ENCODE data around the gene GTF3C1.
"Not testable (repeated sequence)": the region's sequence is repeated elsewhere in the genome, so short reads cannot be mapped to it uniquely, and the experiment has no call there.

GTF3C1 gene

DNA sequence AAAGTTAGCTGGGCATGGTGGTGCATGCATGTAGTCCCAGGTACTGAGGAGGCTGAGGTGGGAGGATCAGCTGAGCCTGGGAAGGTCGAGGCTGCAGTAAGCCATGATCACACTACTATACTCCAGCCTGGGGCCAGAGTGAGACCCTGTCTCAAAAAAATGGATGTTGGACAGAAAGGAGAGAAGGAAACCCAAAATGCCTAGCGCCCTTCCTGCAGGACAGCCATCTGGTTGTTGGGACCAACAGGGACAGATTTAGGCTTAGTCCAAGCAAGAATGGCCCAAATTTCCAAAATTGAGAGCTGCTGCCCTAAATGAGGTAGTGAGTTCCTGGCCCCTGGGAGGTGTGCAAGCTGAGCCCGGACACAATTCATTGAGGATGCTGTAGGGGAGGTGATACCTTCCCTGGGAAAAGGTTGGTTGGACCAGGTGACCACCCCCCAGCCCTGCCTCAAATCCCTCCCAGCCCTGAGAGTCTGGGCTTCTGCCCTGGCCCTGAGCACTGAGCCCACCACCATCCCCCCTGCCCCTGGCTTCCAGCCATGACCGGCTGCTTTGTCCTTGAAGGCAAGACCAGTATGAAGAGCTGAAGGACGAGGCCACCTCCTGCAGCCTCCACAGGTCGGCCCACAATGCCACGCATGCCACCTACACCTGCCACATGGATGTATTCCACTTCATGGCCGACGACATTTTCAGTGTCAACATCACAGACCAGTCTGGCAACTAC, 112.6 kb downstream of the GTF3C1 start:
- Mint-ChIP-seq H3K4me3 (no peak overlapping the region), H3K36me3 (peaks cover 79 to 92% of the 10 kb centered on the region in 2 donors), H3K4me1 (peaks cover 56 to 73% of the 10 kb centered on the region in 2 donors), H3K9me3 (peaks cover 0 to 3% of the 10 kb centered on the region in 2 donors), H3K27me3 (no peaks in the 10 kb centered on the region), H3K27ac (peak overlapping the region; percentile 93)
- DNase-seq (no peak), ATAC-seq (replicated peaks) (no peak)

DNA sequence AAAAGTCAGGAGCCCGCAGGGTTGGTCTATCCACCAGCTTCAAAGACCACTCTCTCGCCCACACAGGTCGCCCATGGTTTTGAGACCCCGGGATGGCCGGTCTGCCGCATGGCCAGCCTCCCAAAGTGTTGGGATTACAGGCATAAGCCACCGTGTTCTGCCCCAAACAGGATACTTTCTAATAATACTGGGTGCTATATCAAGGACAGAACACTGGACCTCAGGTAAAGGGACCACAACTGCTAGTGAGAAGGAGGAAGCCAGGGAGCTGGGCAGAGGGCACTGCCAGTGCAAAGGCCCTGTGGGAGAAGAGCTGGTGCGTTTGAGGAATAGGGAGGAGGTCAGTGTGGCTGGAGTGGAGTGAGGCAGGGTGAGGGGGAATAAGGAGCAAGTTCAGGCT, 113.6 kb downstream of the GTF3C1 start:
- Mint-ChIP-seq H3K36me3 (peaks cover 79 to 91% of the 10 kb centered on the region in 2 donors), H3K27me3 (no peaks in the 10 kb centered on the region), H3K9me3 (peaks cover 0 to 3% of the 10 kb centered on the region in 2 donors), H3K4me1 (peaks cover 58 to 79% of the 10 kb centered on the region in 2 donors), H3K4me3 (peak overlapping the region in 1 of 2 donors; percentile 33), H3K27ac (peak overlapping the region; percentile 93)
- no peak for DNase-seq
- no peak for ATAC-seq (replicated peaks)

DNA sequence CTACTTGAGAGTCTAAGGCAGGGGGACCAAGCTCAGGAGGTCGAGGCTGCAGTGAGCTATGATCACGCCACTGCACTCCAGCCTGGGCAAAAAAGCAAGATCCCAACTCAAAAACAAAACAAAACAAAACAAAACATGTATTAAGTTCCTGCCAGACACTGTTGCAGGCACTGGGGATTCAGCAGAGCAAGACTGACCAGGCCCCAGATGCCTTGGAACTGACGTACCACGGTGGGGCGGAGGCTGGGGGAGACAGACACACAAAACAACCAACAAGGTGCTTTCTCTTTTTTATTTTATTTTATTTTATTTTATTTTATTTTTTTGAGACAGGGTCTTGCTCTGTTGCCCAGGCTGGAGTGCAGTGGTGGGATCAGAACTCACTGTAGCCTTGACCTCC, 114.6 kb downstream of the GTF3C1 start:
- not testable (repeated sequence) for H3K4me3 Mint-ChIP-seq; DNase-seq; H3K27me3 Mint-ChIP-seq; H3K9me3 Mint-ChIP-seq; ATAC-seq (replicated peaks)
- Mint-ChIP-seq H3K4me1 (peaks cover 65 to 79% of the 10 kb centered on the region in 2 donors), H3K27ac (peak overlapping the region; percentile 78), H3K36me3 (peaks cover 80 to 91% of the 10 kb centered on the region in 2 donors)

DNA sequence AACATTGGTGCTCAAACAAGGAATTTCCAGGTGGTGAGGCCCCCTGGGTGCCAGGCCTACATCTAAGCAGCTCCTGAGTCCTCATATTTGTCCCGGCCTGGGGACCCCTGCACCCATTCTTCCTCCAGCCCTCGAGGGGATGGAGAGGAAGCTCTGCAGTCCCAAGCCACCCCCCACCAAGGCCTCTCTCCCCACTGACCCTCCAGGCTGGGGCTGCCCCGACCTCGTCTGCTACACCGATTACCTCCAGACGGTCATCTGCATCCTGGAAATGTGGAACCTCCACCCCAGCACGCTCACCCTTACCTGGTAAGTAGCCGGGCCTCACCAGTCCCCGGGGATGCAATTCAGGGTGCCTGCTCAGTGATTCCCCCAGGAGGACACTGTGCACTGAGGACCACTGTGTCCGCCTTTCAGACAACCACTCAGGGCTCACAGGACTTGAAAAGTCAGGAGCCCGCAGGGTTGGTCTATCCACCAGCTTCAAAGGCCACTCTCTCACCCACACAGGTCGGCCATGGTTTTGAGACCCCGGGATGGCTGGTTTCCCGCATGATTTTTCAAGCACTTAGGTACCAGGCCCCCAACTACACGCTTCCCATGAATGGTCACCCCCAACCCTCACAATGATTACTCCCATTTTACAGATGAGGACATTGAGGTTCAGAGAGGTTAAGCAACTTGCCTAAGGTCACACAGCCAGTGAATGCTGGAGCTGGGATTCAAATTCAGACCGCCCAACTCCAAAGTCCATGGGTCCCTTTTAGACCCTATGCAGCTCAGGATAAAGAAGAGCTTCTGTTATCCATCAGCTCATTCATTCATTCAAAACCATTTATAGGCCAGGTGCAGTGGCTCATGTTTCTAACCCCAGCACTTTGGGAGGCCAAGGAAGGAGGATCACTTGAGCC, 115.3 kb downstream of the GTF3C1 start:
- Mint-ChIP-seq H3K4me1 (peaks cover 70 to 81% of the 10 kb centered on the region in 2 donors), H3K27me3 (no peaks in the 10 kb centered on the region), H3K36me3 (peaks cover 80 to 92% of the 10 kb centered on the region in 2 donors), H3K27ac (peak overlapping the region; percentile 78), H3K9me3 (peaks cover 0 to 2% of the 10 kb centered on the region in 2 donors), H3K4me3 (no peak overlapping the region)
- DNase-seq (no peak), ATAC-seq (replicated peaks) (no peak)

DNA sequence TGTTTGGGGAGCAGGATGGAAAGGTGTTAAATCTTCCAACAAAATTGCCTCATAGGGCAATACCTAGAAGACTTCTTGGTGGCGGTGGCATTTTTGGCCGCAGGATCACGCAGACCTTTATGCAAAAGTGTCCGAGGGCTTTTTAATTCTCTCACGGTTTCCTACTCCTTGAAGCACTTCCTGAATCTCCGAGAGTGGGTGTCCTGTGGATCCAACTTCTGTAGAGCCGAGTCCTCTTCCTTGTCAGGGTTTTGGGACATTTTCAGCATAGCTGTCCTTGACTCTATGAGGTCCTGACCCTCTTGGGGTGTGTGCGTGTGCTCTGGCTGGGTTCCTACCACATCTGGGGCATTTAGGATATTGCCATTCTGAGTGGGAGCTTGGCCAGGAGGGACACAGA, 116.1 kb downstream of the GTF3C1 start:
- Mint-ChIP-seq H3K9me3 (no peaks in the 10 kb centered on the region), H3K4me3 (no peak overlapping the region), H3K27me3 (no peaks in the 10 kb centered on the region), H3K36me3 (peaks cover 77 to 92% of the 10 kb centered on the region in 2 donors), H3K27ac (peak overlapping the region; percentile 78), H3K4me1 (peaks cover 69 to 84% of the 10 kb centered on the region in 2 donors)
- no peak for ATAC-seq (replicated peaks)
- DNase-seq = no peak

DNA sequence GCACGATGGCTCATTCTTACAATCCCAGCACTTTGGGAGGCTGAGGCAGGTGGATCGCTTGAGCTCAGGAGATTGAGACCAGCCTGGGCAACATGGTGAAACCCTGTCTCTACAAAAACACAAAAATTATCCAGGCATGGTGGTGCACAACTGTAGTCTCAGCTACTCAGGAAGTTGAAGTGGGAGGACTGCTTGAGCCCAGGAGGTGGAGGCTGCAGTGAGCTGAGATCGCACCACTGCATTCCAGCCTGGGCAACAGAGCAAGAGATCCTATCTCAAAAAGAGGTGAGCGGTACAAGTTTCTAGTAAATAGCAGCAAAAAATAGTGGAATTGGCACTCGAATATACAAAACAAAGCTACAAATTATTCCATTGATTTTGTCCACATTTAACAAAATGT, 116.5 kb downstream of the GTF3C1 start:
- Mint-ChIP-seq H3K4me3 (peak overlapping the region; percentile 48 to 56), H3K27ac (peak overlapping the region; percentile 93), H3K4me1 (peaks cover 72 to 85% of the 10 kb centered on the region in 2 donors), H3K36me3 (peaks cover 76 to 92% of the 10 kb centered on the region in 2 donors)
- not testable (repeated sequence) for ATAC-seq (replicated peaks); H3K27me3 Mint-ChIP-seq; DNase-seq; H3K9me3 Mint-ChIP-seq

DNA sequence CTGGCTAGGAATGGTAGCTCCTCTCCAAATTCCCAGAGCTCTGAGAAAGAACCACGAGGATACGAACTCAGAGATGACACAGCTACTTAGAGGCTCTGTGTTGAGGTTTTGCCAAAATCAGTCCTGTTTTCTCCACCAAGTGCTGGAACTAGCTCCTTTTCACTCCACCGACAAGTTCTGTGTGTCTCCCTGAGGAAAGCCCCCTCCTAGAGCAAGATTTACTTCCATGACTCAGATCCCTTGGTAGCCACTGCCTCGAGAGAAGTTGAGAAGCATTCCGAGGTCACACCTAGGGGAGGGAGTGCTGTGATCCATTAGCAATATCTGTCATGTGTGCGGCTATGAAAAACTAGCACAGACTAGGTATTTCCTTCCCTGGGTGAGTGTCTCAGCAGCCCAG, 117.2 kb downstream of the GTF3C1 start:
- Mint-ChIP-seq H3K27me3 (no peaks in the 10 kb centered on the region), H3K9me3 (no peaks in the 10 kb centered on the region), H3K36me3 (peaks cover 72 to 90% of the 10 kb centered on the region in 2 donors), H3K4me1 (peaks cover 71 to 87% of the 10 kb centered on the region in 2 donors), H3K27ac (peak overlapping the region; percentile 93), H3K4me3 (peak overlapping the region; percentile 48 to 56)
- no peak for ATAC-seq (replicated peaks)
- no peak for DNase-seq

DNA sequence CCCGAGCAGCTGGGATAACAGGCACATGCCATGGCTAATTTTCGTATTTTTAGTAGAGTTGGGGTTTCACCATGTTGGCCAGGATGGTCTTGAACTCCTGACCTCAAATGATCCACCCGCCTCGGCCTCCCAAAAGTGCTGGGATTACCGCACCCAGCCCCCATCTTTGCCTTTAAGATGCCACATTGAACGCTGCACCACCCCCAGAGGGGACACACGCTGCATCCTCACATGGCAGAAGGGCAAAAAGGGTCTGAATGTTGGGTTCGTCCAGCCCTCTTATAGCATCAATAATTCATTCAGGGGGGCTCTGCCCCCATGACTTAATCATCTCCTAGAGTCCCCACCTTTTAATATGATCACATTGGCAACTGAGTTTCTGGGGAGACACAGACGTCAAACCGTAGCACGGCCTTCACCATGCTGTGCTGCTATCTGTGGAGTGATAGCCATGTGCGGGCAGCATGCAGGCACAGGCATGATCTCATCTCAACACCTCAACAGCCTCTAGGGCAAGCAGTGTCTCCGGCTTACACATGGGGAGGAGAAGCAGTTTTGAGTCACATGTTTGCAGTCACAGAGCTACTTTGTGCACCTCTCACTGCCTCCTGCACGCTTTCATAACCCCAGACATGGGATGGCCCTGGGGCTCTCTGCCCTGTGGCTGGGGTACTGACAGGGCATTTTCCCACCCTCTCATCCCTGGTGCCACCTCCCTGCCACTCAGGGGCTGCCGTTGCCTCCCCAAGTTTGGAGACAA, 117.8 kb downstream of the GTF3C1 start:
- peak overlapping the region in 1 of 2 donors; percentile 48 for H3K4me3 Mint-ChIP-seq
- DNase-seq (no peak), ATAC-seq (replicated peaks) (peak in 1 of 2 donors; percentile 5)

DNA sequence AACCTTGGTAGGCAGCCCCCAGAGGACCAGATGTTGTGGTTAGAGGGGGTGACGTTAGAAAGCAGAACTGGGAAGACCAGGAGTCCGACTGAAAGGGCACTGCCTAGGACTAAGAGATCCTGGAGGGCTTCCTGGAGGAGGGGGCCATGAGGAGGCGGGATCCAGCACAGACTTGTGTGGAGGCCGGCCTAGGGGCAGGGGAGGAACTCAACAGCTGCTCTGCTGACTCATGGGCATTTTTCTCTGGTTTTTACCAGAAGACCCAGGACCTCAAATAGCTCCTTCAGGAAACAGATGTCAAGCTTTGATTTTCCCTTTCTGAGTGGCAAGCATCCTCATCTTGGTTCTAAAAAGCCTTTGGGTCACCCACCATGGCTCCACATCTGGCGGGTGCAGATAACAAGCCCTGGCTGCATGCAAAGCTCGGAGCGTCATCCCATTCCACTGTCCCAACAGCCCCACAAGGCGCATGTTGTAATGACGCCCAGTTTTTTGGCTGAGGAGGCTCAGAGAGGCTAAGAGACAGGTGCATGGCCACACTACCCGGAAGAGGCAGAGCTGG, 118.7 kb downstream of the GTF3C1 start:
- ATAC-seq (replicated peaks) (peak; percentile 61 to 66), DNase-seq (peak; percentile 89)
- H3K9me3 Mint-ChIP-seq = no peaks in the 10 kb centered on the region
- H3K4me1 Mint-ChIP-seq = peaks cover 72 to 93% of the 10 kb centered on the region in 2 donors
- no peaks in the 10 kb centered on the region for H3K27me3 Mint-ChIP-seq
- H3K36me3 Mint-ChIP-seq = peaks cover 71 to 90% of the 10 kb centered on the region in 2 donors
- H3K4me3 Mint-ChIP-seq = peak overlapping the region; percentile 64 to 77
- peak overlapping the region; percentile 93 for H3K27ac Mint-ChIP-seq

More for the DNA sequence above, 117.8 kb downstream of the GTF3C1 start:
- Mint-ChIP-seq H3K27me3 (no peaks in the 10 kb centered on the region), H3K9me3 (no peaks in the 10 kb centered on the region), H3K36me3 (peaks cover 72 to 90% of the 10 kb centered on the region in 2 donors), H3K27ac (peak overlapping the region; percentile 93), H3K4me1 (peaks cover 73 to 93% of the 10 kb centered on the region in 2 donors)

DNA sequence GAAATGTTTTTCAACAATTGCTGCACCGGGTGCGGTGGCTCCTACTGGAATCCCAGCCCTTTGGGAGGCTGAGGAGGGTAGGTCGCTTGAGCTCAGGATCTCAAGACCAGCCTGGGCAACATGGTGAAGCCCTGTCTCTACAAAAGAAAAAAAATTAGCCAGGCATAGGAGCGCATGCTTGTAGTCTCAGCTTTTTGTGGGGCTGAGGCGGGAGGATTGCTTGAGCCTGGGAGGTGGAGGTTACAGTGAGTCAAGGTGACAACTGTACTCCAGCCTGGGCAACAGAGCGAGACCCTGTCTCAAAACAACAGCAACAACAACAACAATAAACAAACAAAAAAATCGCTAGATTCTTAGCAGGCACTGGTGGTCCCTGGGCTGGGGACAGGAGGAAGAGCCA, 119.2 kb downstream of the GTF3C1 start:
- H3K27ac Mint-ChIP-seq = peak overlapping the region; percentile 93

DNA sequence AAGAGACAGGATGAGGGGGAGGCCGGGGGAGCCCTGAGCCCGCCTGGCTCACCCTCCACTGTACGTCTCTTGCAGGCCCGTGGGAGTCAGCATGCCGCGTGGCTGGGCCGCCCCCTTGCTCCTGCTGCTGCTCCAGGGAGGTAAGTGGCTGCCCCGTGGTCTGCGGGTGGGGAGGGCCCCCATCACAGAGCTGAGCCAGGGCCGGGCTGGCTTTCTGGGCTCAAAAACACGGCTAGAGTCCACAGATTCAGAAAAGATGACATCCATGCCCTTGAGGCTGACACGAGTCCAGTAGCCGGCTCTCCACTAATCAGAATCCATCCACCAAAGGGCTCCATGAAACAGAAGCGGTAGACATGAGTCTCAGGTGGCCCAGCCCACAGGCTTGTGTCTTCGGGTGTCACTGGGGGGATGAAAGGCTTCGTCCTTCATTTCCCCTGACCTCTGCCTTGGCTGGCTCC, 119.7 kb downstream of the GTF3C1 start:
- no peaks in the 10 kb centered on the region for H3K9me3 Mint-ChIP-seq
- no peak for DNase-seq
- H3K27ac Mint-ChIP-seq = peak overlapping the region; percentile 93
- H3K36me3 Mint-ChIP-seq = peaks cover 72 to 91% of the 10 kb centered on the region in 2 donors
- peaks cover 75 to 97% of the 10 kb centered on the region in 2 donors for H3K4me1 Mint-ChIP-seq
- ATAC-seq (replicated peaks) = no peak
- H3K27me3 Mint-ChIP-seq = no peaks in the 10 kb centered on the region
- peak overlapping the region; percentile 64 to 77 for H3K4me3 Mint-ChIP-seq

More for the DNA sequence above, 119.2 kb downstream of the GTF3C1 start:
- DNase-seq (no peak), ATAC-seq (replicated peaks) (peak; percentile 13 to 28)
- H3K36me3 Mint-ChIP-seq = peaks cover 69 to 90% of the 10 kb centered on the region in 2 donors
- H3K4me1 Mint-ChIP-seq = peaks cover 70 to 93% of the 10 kb centered on the region in 2 donors
- no peaks in the 10 kb centered on the region for H3K9me3 Mint-ChIP-seq
- no peaks in the 10 kb centered on the region for H3K27me3 Mint-ChIP-seq
- peak overlapping the region; percentile 64 to 77 for H3K4me3 Mint-ChIP-seq

DNA sequence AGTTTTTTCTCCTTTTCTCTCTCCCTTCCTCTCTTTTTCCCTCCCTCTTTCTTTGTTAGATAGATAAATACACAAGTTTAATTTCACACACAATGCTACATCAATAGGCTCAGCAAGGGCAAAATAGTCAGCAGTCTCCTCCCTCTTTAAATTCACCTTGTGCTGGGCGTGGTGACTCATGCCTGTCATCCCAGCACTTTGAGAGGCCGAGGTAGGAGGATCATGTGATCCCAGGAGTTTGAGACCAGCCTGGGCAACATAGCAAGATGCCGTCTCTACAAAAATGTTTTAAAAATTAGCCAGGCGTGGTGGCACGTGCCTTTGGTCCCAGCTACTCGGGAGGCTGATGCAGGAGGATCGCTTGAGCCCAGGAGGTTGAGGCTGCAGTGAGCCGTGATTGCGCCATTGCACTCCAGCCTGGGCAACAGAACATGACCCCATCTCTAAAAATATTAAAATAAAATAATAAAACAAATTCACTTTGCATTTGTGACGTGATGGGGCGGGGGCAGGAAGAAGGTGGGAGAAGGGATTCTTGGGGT, 120.3 kb downstream of the GTF3C1 start:
- no peak for ATAC-seq (replicated peaks)
- H3K9me3 Mint-ChIP-seq = no peaks in the 10 kb centered on the region
- DNase-seq = no peak
- H3K4me3 Mint-ChIP-seq = peak overlapping the region; percentile 31 to 67
- H3K4me1 Mint-ChIP-seq = peaks cover 76 to 97% of the 10 kb centered on the region in 2 donors
- H3K27ac Mint-ChIP-seq = peak overlapping the region; percentile 93
- H3K36me3 Mint-ChIP-seq = peaks cover 71 to 91% of the 10 kb centered on the region in 2 donors
- H3K27me3 Mint-ChIP-seq = no peaks in the 10 kb centered on the region
